ENCODE results near the gene RNF223. TPM values are rescaled to one million over a fixed set of nuclear protein-coding genes. Genes with fewer than 3 reads are reported as not detected.

RNF223 gene
- total and polyA plus RNA-seq, 2 of the 13 experiments (the other 11 are each of a cell fraction or from before 2014, with no cell fraction given) = 0.03 TPM; not detected in 1

GRCh38 chr1:1061682-1062345, 12.3 kb downstream of the RNF223 start:
- FAIRE-seq (no peak), DNase-seq (ENCODE audit: low spot score) (no peak), ATAC-seq (no peak)
- H3K4me2 ChIP-seq (ENCODE audit: low read depth, low read length) = no peak overlapping the region
- H3K4me3 ChIP-seq (replicated peaks in 1 of 3; ENCODE audit: insufficient read depth in 1 of 3, low read depth in 2 of 3, low read length in 3 of 3) = no peak overlapping the region; a peak in 1 of 6 replicates
- H3K9ac ChIP-seq (ENCODE audit: insufficient read depth, low read depth, low read length) = no peak overlapping the region
- no peak overlapping the region for H3K27ac ChIP-seq (ENCODE audit: extremely low read length, insufficient read depth, low read length)
- no TSS peak for BruUV-seq (replicated peaks)
- no peaks in the 10 kb centered on the region for H3K27me3 ChIP-seq (ENCODE audit: control insufficient read depth in 1 of 2, insufficient read depth in 2 of 2, low read length in 2 of 2)
- H3K79me2 ChIP-seq (ENCODE audit: insufficient read depth, low read length) = no peaks in the 10 kb centered on the region
- POLR2A ChIA-PET = no interaction called here
- H3K9me3 ChIP-seq (ENCODE audit: low read length) = no peaks in the 10 kb centered on the region
- no peaks in the 10 kb centered on the region for H3K36me3 ChIP-seq (replicated peaks in 1 of 2; ENCODE audit: control insufficient read depth in 1 of 2, insufficient read depth in 2 of 2, low read length in 2 of 2)
- in situ Hi-C loops (cut with HindIII; ENCODE audit: extremely low pct_ligation_motif_present, low pct_unique_long_range_greater_than_20kb) = no loop called here
- intact Hi-C loops (cut with micrococcal nuclease; ENCODE audit: unreplicated experiment) = no loop called here
- no peaks in the 10 kb centered on the region for H4K20me1 ChIP-seq (ENCODE audit: insufficient read depth, low read length)
- H2AFZ ChIP-seq (ENCODE audit: low read length) = no peak overlapping the region
- H3K4me1 ChIP-seq (ENCODE audit: insufficient read depth, low read length) = peaks cover 52% of the 10 kb centered on the region
- TF ChIP-seq ZNF563 (CRISPR knock-in tag; IDR thresholded peaks at IDR 0.05) (no peak), AGO2 (optimal IDR thresholded peaks at IDR 0.05; ENCODE audit: low read depth, low read length) (peak; percentile 30)
- WGBS (ENCODE audit: low lambda C conversion rate) = 84% methylated on average over 14 of the region's 18 CpGs
- CTCF ChIA-PET (ENCODE audit: low intra/inter-chr PET ratio, low total read pairs) = no interaction called here

GRCh38 chr1:1060281-1061000, 13.7 kb downstream of the RNF223 start:
- POLR2A ChIA-PET = interaction anchor here (1.3 to 3.1 kb wide), 5 partner anchors 19 to 94 kb away, joined by 3 to 20 read pairs (median 6); partner anchors contain the start of gene PLEKHN1
- Histone ChIP-seq H3K4me2 (ENCODE audit: low read depth, low read length) (peak overlapping the region; percentile 95), H3K79me2 (ENCODE audit: insufficient read depth, low read length) (no peaks in the 10 kb centered on the region), H4K20me1 (ENCODE audit: insufficient read depth, low read length) (no peaks in the 10 kb centered on the region), H3K9ac (ENCODE audit: insufficient read depth, low read depth, low read length) (peak overlapping the region; percentile 72; the same call in 1 of the 2 replicates), H3K9me3 (ENCODE audit: low read length) (no peaks in the 10 kb centered on the region), H3K27me3 (ENCODE audit: control insufficient read depth in 1 of 2, insufficient read depth in 2 of 2, low read length in 2 of 2) (no peaks in the 10 kb centered on the region), H3K4me1 (ENCODE audit: insufficient read depth, low read length) (peaks cover 47% of the 10 kb centered on the region), H2AFZ (ENCODE audit: low read length) (no peak overlapping the region), H3K36me3 (replicated peaks in 1 of 2; ENCODE audit: control insufficient read depth in 1 of 2, insufficient read depth in 2 of 2, low read length in 2 of 2) (no peaks in the 10 kb centered on the region), H3K27ac (ENCODE audit: extremely low read length, insufficient read depth, low read length) (no peak overlapping the region), H3K4me3 (replicated peaks in 1 of 3; ENCODE audit: insufficient read depth in 1 of 3, low read depth in 2 of 3, low read length in 3 of 3) (peak overlapping the region in 2 of 3 experiments; percentile 87 to 96; a peak in 3 of 6 replicates)
- DNase-seq (ENCODE audit: low spot score) (no peak), ATAC-seq (no peak), FAIRE-seq (no peak)
- in situ Hi-C loops (cut with HindIII; ENCODE audit: extremely low pct_ligation_motif_present, low pct_unique_long_range_greater_than_20kb) = no loop called here
- 83% methylated on average over 37 of the region's 38 CpGs for WGBS (ENCODE audit: low lambda C conversion rate)
- TF ChIP-seq AGO1 (IDR thresholded peaks at IDR 0.05; ENCODE audit: low read depth, low read length, poor library complexity, severe bottlenecking) (peak; percentile 19), RBFOX2 (IDR thresholded peaks at IDR 0.05; ENCODE audit: low read depth, low read length) (peak; percentile 49; the same call in 1 of the 2 replicates), RBAK (CRISPR knock-in tag; IDR thresholded peaks at IDR 0.05) (no peak)
- CTCF ChIA-PET (ENCODE audit: low intra/inter-chr PET ratio, low total read pairs) = interaction anchor here (1.1 kb wide), 1 partner anchor 45 kb away, joined by 3 read pairs; no protein-coding TSS in a partner anchor
- intact Hi-C loops (cut with micrococcal nuclease; ENCODE audit: unreplicated experiment) = no loop called here
- BruUV-seq (replicated peaks) = no TSS peak

All from HepG2 (cell line).